Measurements from ENCODE around the gene GARIN1A.
"Not testable (repeated sequence)": the region's sequence is repeated elsewhere in the genome, so short reads cannot be mapped to it uniquely, and the experiment has no call there.

GARIN1A gene

GRCh38 chr7:128681794-128682537 is 9.9 kb downstream of the GARIN1A start:
- Histone ChIP-seq H3K9me3 (ENCODE audit: control insufficient read depth, insufficient read depth, low read length) (no peaks in the 10 kb centered on the region), H3K27me3 (ENCODE audit: control insufficient read depth, insufficient read depth, low read length) (no peaks in the 10 kb centered on the region), H3K4me1 (ENCODE audit: control insufficient read depth, insufficient read depth, low read length) (no peaks in the 10 kb centered on the region; the same call in 1 of the 2 replicates), H3K36me3 (ENCODE audit: control insufficient read depth, insufficient read depth, low read length) (no peaks in the 10 kb centered on the region), H3K27ac (ENCODE audit: low read length) (no peak overlapping the region), H3K4me3 (ENCODE audit: low read length) (no peak overlapping the region)
- no peak for DNase-seq (ENCODE audit: low read depth, low spot score)
- no CpG with 5 or more reads among the region's 3 CpGs for WGBS (ENCODE audit: insufficient coverage, insufficient read length)

GRCh38 chr7:128683270-128683669 is 11.2 kb downstream of the GARIN1A start:
- DNase-seq (ENCODE audit: low read depth, low spot score); H3K9me3 ChIP-seq (ENCODE audit: control insufficient read depth, insufficient read depth, low read length); H3K36me3 ChIP-seq (ENCODE audit: control insufficient read depth, insufficient read depth, low read length); H3K27me3 ChIP-seq (ENCODE audit: control insufficient read depth, insufficient read depth, low read length); H3K27ac ChIP-seq (ENCODE audit: low read length); H3K4me3 ChIP-seq (ENCODE audit: low read length); H3K4me1 ChIP-seq (ENCODE audit: control insufficient read depth, insufficient read depth, low read length): not testable (repeated sequence)
- no CpG with 5 or more reads among the region's 1 CpG for WGBS (ENCODE audit: insufficient coverage, insufficient read length)

GRCh38 chr7:128683738-128684137 is 11.6 kb downstream of the GARIN1A start:
- WGBS (ENCODE audit: insufficient coverage, insufficient read length), result no CpG with 5 or more reads among the region's 4 CpGs
- not testable (repeated sequence) for H3K4me3 ChIP-seq (ENCODE audit: low read length)

GRCh38 chr7:128687131-128687530 is 15.0 kb downstream of the GARIN1A start:
- Histone ChIP-seq H3K27me3 (ENCODE audit: control insufficient read depth, insufficient read depth, low read length) (no peaks in the 10 kb centered on the region), H3K4me3 (ENCODE audit: low read length) (no peak overlapping the region), H3K9me3 (ENCODE audit: control insufficient read depth, insufficient read depth, low read length) (no peaks in the 10 kb centered on the region), H3K36me3 (ENCODE audit: control insufficient read depth, insufficient read depth, low read length) (no peaks in the 10 kb centered on the region), H3K27ac (ENCODE audit: low read length) (no peak overlapping the region), H3K4me1 (ENCODE audit: control insufficient read depth, insufficient read depth, low read length) (no peaks in the 10 kb centered on the region)
- DNase-seq (ENCODE audit: low read depth, low spot score), result no peak
- WGBS (ENCODE audit: insufficient coverage, insufficient read length), result no CpG with 5 or more reads among the region's 3 CpGs

More at GRCh38 chr7:128683738-128684137, 11.6 kb downstream of the GARIN1A start:
- H3K9me3 ChIP-seq (ENCODE audit: control insufficient read depth, insufficient read depth, low read length); H3K27me3 ChIP-seq (ENCODE audit: control insufficient read depth, insufficient read depth, low read length); H3K36me3 ChIP-seq (ENCODE audit: control insufficient read depth, insufficient read depth, low read length); H3K4me1 ChIP-seq (ENCODE audit: control insufficient read depth, insufficient read depth, low read length); DNase-seq (ENCODE audit: low read depth, low spot score); H3K27ac ChIP-seq (ENCODE audit: low read length): not testable (repeated sequence)

GRCh38 chr7:128688492-128688891 is 16.4 kb downstream of the GARIN1A start:
- Histone ChIP-seq H3K27me3 (ENCODE audit: control insufficient read depth, insufficient read depth, low read length) (no peaks in the 10 kb centered on the region), H3K9me3 (ENCODE audit: control insufficient read depth, insufficient read depth, low read length) (no peaks in the 10 kb centered on the region), H3K36me3 (ENCODE audit: control insufficient read depth, insufficient read depth, low read length) (no peaks in the 10 kb centered on the region), H3K4me1 (ENCODE audit: control insufficient read depth, insufficient read depth, low read length) (no peaks in the 10 kb centered on the region), H3K4me3 (ENCODE audit: low read length) (no peak overlapping the region), H3K27ac (ENCODE audit: low read length) (no peak overlapping the region)
- no peak for DNase-seq (ENCODE audit: low read depth, low spot score)
- WGBS (ENCODE audit: insufficient coverage, insufficient read length), result no CpG with 5 or more reads among the region's 5 CpGs

GRCh38 chr7:128689161-128689935 is 17.3 kb downstream of the GARIN1A start:
- no CpG with 5 or more reads among the region's 59 CpGs for WGBS (ENCODE audit: insufficient coverage, insufficient read length)
- not testable (repeated sequence) for DNase-seq (ENCODE audit: low read depth, low spot score)

GRCh38 chr7:128691227-128691626 is 19.1 kb downstream of the GARIN1A start:
- Histone ChIP-seq H3K27ac (ENCODE audit: low read length) (no peak overlapping the region), H3K27me3 (ENCODE audit: control insufficient read depth, insufficient read depth, low read length) (no peaks in the 10 kb centered on the region), H3K4me3 (ENCODE audit: low read length) (no peak overlapping the region), H3K4me1 (ENCODE audit: control insufficient read depth, insufficient read depth, low read length) (no peaks in the 10 kb centered on the region), H3K36me3 (ENCODE audit: control insufficient read depth, insufficient read depth, low read length) (no peaks in the 10 kb centered on the region), H3K9me3 (ENCODE audit: control insufficient read depth, insufficient read depth, low read length) (no peaks in the 10 kb centered on the region)
- WGBS (ENCODE audit: insufficient coverage, insufficient read length), result no CpG with 5 or more reads among the region's 1 CpG
- DNase-seq (ENCODE audit: low read depth, low spot score), result no peak

More at GRCh38 chr7:128689161-128689935, 17.3 kb downstream of the GARIN1A start:
- not testable (repeated sequence) for H3K27ac ChIP-seq (ENCODE audit: low read length); H3K27me3 ChIP-seq (ENCODE audit: control insufficient read depth, insufficient read depth, low read length); H3K9me3 ChIP-seq (ENCODE audit: control insufficient read depth, insufficient read depth, low read length); H3K4me3 ChIP-seq (ENCODE audit: low read length); H3K4me1 ChIP-seq (ENCODE audit: control insufficient read depth, insufficient read depth, low read length); H3K36me3 ChIP-seq (ENCODE audit: control insufficient read depth, insufficient read depth, low read length)

GRCh38 chr7:128692623-128693270 is 20.7 kb downstream of the GARIN1A start:
- DNase-seq (ENCODE audit: low read depth, low spot score), result no peak
- Histone ChIP-seq H3K36me3 (ENCODE audit: control insufficient read depth, insufficient read depth, low read length) (no peaks in the 10 kb centered on the region), H3K9me3 (ENCODE audit: control insufficient read depth, insufficient read depth, low read length) (no peaks in the 10 kb centered on the region), H3K27ac (ENCODE audit: low read length) (no peak overlapping the region), H3K4me3 (ENCODE audit: low read length) (no peak overlapping the region), H3K4me1 (ENCODE audit: control insufficient read depth, insufficient read depth, low read length) (no peaks in the 10 kb centered on the region), H3K27me3 (ENCODE audit: control insufficient read depth, insufficient read depth, low read length) (no peaks in the 10 kb centered on the region)
- WGBS (ENCODE audit: insufficient coverage, insufficient read length), result no CpG with 5 or more reads among the region's 7 CpGs

GRCh38 chr7:128693373-128694015 is 21.4 kb downstream of the GARIN1A start:
- Histone ChIP-seq H3K27me3 (ENCODE audit: control insufficient read depth, insufficient read depth, low read length) (no peaks in the 10 kb centered on the region), H3K27ac (ENCODE audit: low read length) (no peak overlapping the region), H3K36me3 (ENCODE audit: control insufficient read depth, insufficient read depth, low read length) (no peaks in the 10 kb centered on the region), H3K4me1 (ENCODE audit: control insufficient read depth, insufficient read depth, low read length) (peaks cover 3% of the 10 kb centered on the region), H3K4me3 (ENCODE audit: low read length) (no peak overlapping the region), H3K9me3 (ENCODE audit: control insufficient read depth, insufficient read depth, low read length) (no peaks in the 10 kb centered on the region)
- WGBS (ENCODE audit: insufficient coverage, insufficient read length), result no CpG with 5 or more reads among the region's 19 CpGs
- no peak for DNase-seq (ENCODE audit: low read depth, low spot score)

GRCh38 chr7:128694738-128695137 is 22.6 kb downstream of the GARIN1A start:
- Histone ChIP-seq H3K9me3 (ENCODE audit: control insufficient read depth, insufficient read depth, low read length) (no peaks in the 10 kb centered on the region), H3K36me3 (ENCODE audit: control insufficient read depth, insufficient read depth, low read length) (no peaks in the 10 kb centered on the region), H3K4me3 (ENCODE audit: low read length) (no peak overlapping the region), H3K27me3 (ENCODE audit: control insufficient read depth, insufficient read depth, low read length) (no peaks in the 10 kb centered on the region), H3K4me1 (ENCODE audit: control insufficient read depth, insufficient read depth, low read length) (peaks cover 3% of the 10 kb centered on the region), H3K27ac (ENCODE audit: low read length) (no peak overlapping the region)
- WGBS (ENCODE audit: insufficient coverage, insufficient read length), result no CpG with 5 or more reads among the region's 2 CpGs
- no peak for DNase-seq (ENCODE audit: low read depth, low spot score)
